COLO668 (cell line): ENCODE data around the gene POLA2.
"Not testable (repeated sequence)": the region's sequence is repeated elsewhere in the genome, so short reads cannot be mapped to it uniquely, and the experiment has no call there.

Experiments used
- DNase-seq: peaks from one replicate; lab custom pipeline; 2025; ENCODE audit not compliant: unreplicated experiment; lab: John Stamatoyannopoulos, UW

POLA2 gene

DNA sequence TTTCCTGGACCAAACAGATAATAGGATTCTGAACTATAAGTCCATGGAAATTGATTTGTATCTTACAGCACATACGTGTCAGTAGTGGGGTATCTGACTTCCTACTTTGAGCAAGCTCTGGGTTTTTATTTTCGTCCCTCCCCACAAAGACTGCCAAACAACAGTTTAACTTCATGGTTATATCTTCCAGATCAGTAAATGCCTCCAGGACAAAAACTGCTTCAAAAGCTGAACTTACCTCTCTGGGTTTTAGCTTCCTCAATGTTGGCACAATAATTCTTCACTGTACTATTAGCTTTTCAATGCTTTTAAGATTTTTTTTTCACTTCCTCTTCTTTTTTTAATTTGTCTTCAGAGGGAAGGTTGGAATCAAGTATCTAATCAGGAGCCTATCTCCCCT is 67.7 kb downstream of the POLA2 start:
- no peak for DNase-seq

- peak; percentile 86 for DNase-seq
These were observed 68.2 kb downstream of the POLA2 start for GRCh38 chr11:65329944-65330403.

- DNase-seq: no peak
These were observed 68.8 kb downstream of the POLA2 start for GRCh38 chr11:65330544-65330943.

DNA sequence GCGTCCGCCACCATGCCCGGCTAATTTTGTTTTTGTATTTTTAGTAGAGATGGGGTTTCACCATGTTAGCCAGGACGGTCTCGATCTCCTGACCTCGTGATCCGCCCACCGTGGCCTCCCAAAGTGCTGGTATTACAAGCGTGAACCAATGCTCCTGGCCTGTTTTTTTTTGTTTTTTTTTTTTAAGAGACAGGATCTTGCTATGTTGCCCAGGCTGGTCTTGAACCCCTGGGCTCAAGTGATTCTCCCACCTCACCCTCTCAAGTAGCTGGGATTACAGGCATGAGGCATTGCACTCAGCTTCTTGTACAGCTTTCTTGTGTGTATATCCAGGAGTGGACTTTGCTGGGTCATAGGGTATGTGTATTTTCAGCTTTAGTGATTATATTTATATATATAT is 70.8 kb downstream of the POLA2 start:
- DNase-seq: not testable (repeated sequence)

DNA sequence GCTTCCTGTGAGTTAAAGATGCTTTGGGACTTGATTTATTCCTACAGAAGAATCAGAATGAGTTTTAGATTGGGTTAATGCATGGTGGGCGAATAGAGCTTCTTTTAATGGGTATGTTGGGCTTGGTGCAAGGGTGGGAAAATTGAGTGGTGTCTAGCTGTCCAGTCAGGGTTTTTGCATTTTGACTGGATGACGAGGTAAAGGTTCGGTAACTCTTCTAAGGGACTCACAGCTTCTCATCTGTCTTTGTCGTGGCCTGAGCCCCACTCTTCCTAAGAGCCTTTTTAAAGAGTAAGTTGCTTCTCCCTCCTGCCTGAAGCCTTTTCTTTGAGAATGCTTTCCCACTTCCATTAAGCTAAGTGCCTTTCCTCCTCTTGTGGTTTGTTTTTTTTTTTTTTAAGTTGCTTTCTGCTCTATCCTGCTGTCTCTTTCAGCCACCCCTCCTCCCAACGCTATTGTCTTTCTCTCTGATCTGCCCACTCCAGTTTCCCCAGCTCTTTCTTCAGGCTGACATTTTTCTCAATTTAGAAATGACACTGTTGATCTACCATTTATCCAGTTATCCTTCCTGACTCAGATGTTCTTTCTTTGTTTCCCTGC is 73.0 kb downstream of the POLA2 start:
- DNase-seq: no peak

GRCh38 chr11:65338676-65339075 is 76.9 kb downstream of the POLA2 start:
- DNase-seq: no peak

DNA sequence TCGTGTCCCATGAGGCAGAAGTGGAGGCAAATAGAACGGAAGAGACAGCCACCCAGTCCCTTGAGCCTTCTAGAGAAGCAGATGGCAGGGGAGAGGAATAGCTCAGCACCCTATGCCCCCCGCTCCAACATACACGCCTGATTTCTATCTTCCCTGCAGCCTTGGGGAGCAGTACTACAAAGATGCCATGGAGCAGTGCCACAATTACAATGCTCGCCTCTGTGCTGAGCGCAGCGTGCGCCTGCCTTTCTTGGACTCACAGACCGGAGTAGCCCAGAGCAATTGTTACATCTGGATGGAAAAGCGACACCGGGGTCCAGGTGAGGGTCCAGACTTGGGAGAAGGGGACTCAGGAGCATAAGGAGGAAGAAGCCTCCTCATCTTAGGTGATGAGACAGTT is 78.5 kb downstream of the POLA2 start:
- DNase-seq: no peak

DNA sequence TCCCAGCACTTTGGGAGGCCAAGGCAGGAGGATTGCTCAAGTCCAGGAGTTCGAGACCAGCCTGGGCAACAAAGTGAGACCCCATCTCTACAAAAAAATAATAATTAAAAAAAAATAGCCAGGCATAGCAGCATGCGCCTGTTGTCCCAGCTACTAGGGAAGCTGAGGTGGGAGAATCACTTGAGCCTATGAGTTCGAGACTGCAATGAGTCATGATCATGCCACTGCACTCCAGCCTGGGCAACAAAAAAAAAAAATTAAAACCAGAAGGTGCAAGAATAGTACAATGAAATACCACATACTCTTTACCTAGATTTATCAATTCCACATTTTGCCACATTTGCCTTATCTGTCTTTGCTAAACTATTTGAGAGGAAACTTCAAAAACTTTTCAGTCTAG is 80.1 kb downstream of the POLA2 start:
- no peak for DNase-seq
